IMR-90 (cell line): ENCODE data around the gene TTC27. TPM values are rescaled to one million over a fixed set of nuclear protein-coding genes. Genes with fewer than 3 reads are reported as not detected.

Experiments used
- ATAC-seq: fragments of 200-7000 bp; cut with Tn5 transposase; 2 replicates; pipeline ENCODE4 v1.9.1; 2020; ENCODE audit warnings: low read depth, mild to moderate bottlenecking, moderate library complexity
- BruUV-seq: library from RNA; stranded (reverse); fragments of 400-500 nt; replicated peaks from 2 replicates; lab custom pipeline; 2021; lab: Mats Ljungman, UMichigan
- CTCF ChIA-PET: fragments of 300-600 bp; formaldehyde crosslinking; extraction: SDS; loops from one replicate; lab custom pipeline; 2021; ENCODE audit warnings: antibody characterized with exemption; lab: Yijun Ruan, JAX
- POLR2A ChIA-PET: fragments of 300-600 bp; sonication (Branson Sonifier 250); formaldehyde crosslinking; loops from one replicate; lab custom pipeline; 2022; ENCODE audit warnings: antibody characterized with exemption; ENCODE audit not compliant: unreplicated experiment; lab: Charles Lee
- DNase-seq: peaks from one replicate; pipeline ENCODE4 v3.0.0; 2013
- H2AFZ ChIP-seq: replicated peaks from 2 replicates; pipeline ENCODE3; 2013; ENCODE audit warnings: low read length, mild to moderate bottlenecking; ENCODE audit not compliant: poor library complexity
- H2AK5ac ChIP-seq: 2 replicates; pipeline ENCODE4 v1.6.1; 2013; ENCODE audit warnings: low read depth, low read length, inconsistent platforms
- H2AK9ac ChIP-seq: replicated peaks from 2 replicates; pipeline ENCODE3; 2013; ENCODE audit warnings: mild to moderate bottlenecking, low read depth, low read length, moderate library complexity; ENCODE audit not compliant: poor library complexity
- H2BK120ac ChIP-seq: 2 replicates; pipeline ENCODE4 v1.6.1; 2013; ENCODE audit warnings: low read depth, low read length, inconsistent platforms
- H2BK15ac ChIP-seq: 3 replicates; pipeline ENCODE4 v1.6.1; 2013; ENCODE audit warnings: low read depth, low read length, inconsistent platforms
- H2BK20ac ChIP-seq: 2 replicates; pipeline ENCODE4 v1.6.1; 2013; ENCODE audit warnings: low read depth, mild to moderate bottlenecking, inconsistent platforms, low read length, moderate library complexity
- H2BK5ac ChIP-seq: 2 replicates; pipeline ENCODE4 v1.6.1; 2013; ENCODE audit warnings: mild to moderate bottlenecking, low read depth, low read length, inconsistent platforms; ENCODE audit not compliant: poor library complexity, severe bottlenecking
- H3K14ac ChIP-seq: replicated peaks from 2 replicates; pipeline ENCODE4 v1.6.1; 2013; ENCODE audit warnings: low read depth, low read length, inconsistent platforms
- H3K18ac ChIP-seq: 2 replicates; pipeline ENCODE4 v1.6.1; 2013; ENCODE audit warnings: low read depth, low read length, control low read depth
- H3K23ac ChIP-seq: 2 replicates; pipeline ENCODE4 v1.6.1; 2013; ENCODE audit warnings: low read depth, low read length, inconsistent platforms
- H3K27ac ChIP-seq: 2 replicates; pipeline ENCODE4 v1.5.1; 2013; ENCODE audit warnings: mild to moderate bottlenecking, control low read depth, low read length; ENCODE audit not compliant: insufficient read depth
- H3K27me3 ChIP-seq: 2 replicates; pipeline ENCODE4 v1.6.1; 2013; ENCODE audit warnings: low read length; ENCODE audit not compliant: control insufficient read depth, insufficient read depth
- H3K36me3 ChIP-seq: 2 replicates; pipeline ENCODE4 v1.6.1; 2013; ENCODE audit warnings: low read length, mixed read lengths; ENCODE audit not compliant: control insufficient read depth, insufficient read depth
- H3K4ac ChIP-seq: 2 replicates; pipeline ENCODE4 v1.6.1; 2013; ENCODE audit warnings: low read depth, low read length, inconsistent platforms
- H3K4me1 ChIP-seq: 2 replicates; pipeline ENCODE4 v1.6.1; 2013; ENCODE audit warnings: low read length, mixed read lengths; ENCODE audit not compliant: control insufficient read depth, insufficient read depth
- H3K4me2 ChIP-seq: 2 replicates; pipeline ENCODE4 v1.6.1; 2013; ENCODE audit warnings: low read depth, mild to moderate bottlenecking, control low read depth, low read length, moderate library complexity
- H3K4me3 ChIP-seq: 2 replicates; pipeline ENCODE4 v1.5.1; 2013; ENCODE audit warnings: low read depth, mild to moderate bottlenecking, control low read depth, low read length, moderate library complexity; ENCODE audit not compliant: insufficient read depth
- H3K56ac ChIP-seq: 2 replicates; pipeline ENCODE4 v1.6.1; 2013; ENCODE audit warnings: low read length, inconsistent platforms; ENCODE audit not compliant: insufficient read depth; ENCODE audit errors: extremely low read depth
- H3K79me1 ChIP-seq, 2 experiments: 2 replicates each; pipeline ENCODE4 v1.6.1; 2013; ENCODE audit warnings: low read length in 2 of 2, inconsistent platforms in 1 of 2, low read depth in 1 of 2
- H3K9ac ChIP-seq: 2 replicates; pipeline ENCODE4 v1.6.1; 2013; ENCODE audit warnings: low read depth, low read length, control low read depth
- H3K9me1 ChIP-seq: 2 replicates; pipeline ENCODE4 v1.6.1; 2013; ENCODE audit warnings: low read length, inconsistent platforms; ENCODE audit not compliant: insufficient read depth
- H3K9me3 ChIP-seq: 2 replicates; pipeline ENCODE4 v1.6.1; 2013; ENCODE audit warnings: low read length; ENCODE audit not compliant: control insufficient read depth, insufficient read depth
- H4K20me1 ChIP-seq: 2 replicates; pipeline ENCODE4 v1.6.1; 2013; ENCODE audit warnings: low read length, inconsistent platforms; ENCODE audit not compliant: insufficient read depth
- H4K5ac ChIP-seq: 2 replicates; pipeline ENCODE4 v1.6.1; 2013; ENCODE audit warnings: mild to moderate bottlenecking, low read depth, low read length, control low read depth
- H4K8ac ChIP-seq, 2 experiments: 2 replicates each; pipeline ENCODE4 v1.6.1; 2013; ENCODE audit warnings: low read depth in 2 of 2, low read length in 2 of 2, control low read depth in 1 of 2, inconsistent platforms in 1 of 2
- H4K91ac ChIP-seq: 2 replicates; pipeline ENCODE4 v1.6.1; 2013; ENCODE audit warnings: low read depth, low read length, inconsistent platforms; ENCODE audit not compliant: insufficient read depth
- BHLHE40 ChIP-seq: fragments of 150-350 bp; IDR thresholded peaks from 2 replicates; pipeline ENCODE4 v1.6.1; 2016; ENCODE audit warnings: mild to moderate bottlenecking, low read depth, low read length
- CHD1 ChIP-seq: IDR thresholded peaks from 2 replicates; pipeline ENCODE4 v1.6.1; 2012; ENCODE audit warnings: low read depth, low read length, improper control_type of control experiment
- CTCF ChIP-seq: conservative IDR thresholded peaks from 2 replicates; pipeline ENCODE4 v1.5.1; 2012; ENCODE audit warnings: mild to moderate bottlenecking, low read depth, low read length, improper control_type of control experiment
- ELK1 ChIP-seq: fragments of 150-350 bp; IDR thresholded peaks from 2 replicates; pipeline ENCODE4 v1.6.1; 2016; ENCODE audit warnings: low read depth, mild to moderate bottlenecking, low read length, moderate library complexity, borderline replicate concordance
- FOS ChIP-seq: fragments of 150-350 bp; IDR thresholded peaks from 2 replicates; pipeline ENCODE4 v1.6.1; 2016; ENCODE audit warnings: low read depth, low read length
- MAFK ChIP-seq: IDR thresholded peaks from 2 replicates; pipeline ENCODE4 v1.6.1; 2012; ENCODE audit warnings: low read depth, low read length, improper control_type of control experiment
- MAZ ChIP-seq: IDR thresholded peaks from 2 replicates; pipeline ENCODE4 v1.6.1; 2012; ENCODE audit warnings: low read depth, mild to moderate bottlenecking, low read length, improper control_type of control experiment, moderate library complexity, borderline replicate concordance
- MXI1 ChIP-seq: IDR thresholded peaks from 2 replicates; pipeline ENCODE4 v1.6.1; 2012; ENCODE audit warnings: low read depth, mild to moderate bottlenecking, low read length, moderate library complexity, borderline replicate concordance
- NFE2L2 ChIP-seq: fragments of 150-350 bp; IDR thresholded peaks from 2 replicates; pipeline ENCODE4 v1.6.1; 2016; ENCODE audit warnings: low read depth, mild to moderate bottlenecking, low read length
- RAD21 ChIP-seq: IDR thresholded peaks from 2 replicates; pipeline ENCODE4 v1.6.1; 2012; ENCODE audit warnings: low read length, improper control_type of control experiment
- RCOR1 ChIP-seq: IDR thresholded peaks from 2 replicates; pipeline ENCODE4 v1.6.1; 2012; ENCODE audit warnings: mild to moderate bottlenecking, low read length, improper control_type of control experiment; ENCODE audit not compliant: insufficient replicate concordance
- RFX5 ChIP-seq: IDR thresholded peaks from 2 replicates; pipeline ENCODE4 v1.8.0; 2012; ENCODE audit warnings: low read depth, mild to moderate bottlenecking, low read length, moderate library complexity
- USF2 ChIP-seq: fragments of 150-350 bp; IDR thresholded peaks from 2 replicates; pipeline ENCODE4 v1.6.1; 2017; ENCODE audit warnings: mild to moderate bottlenecking, antibody characterized with exemption, low read length, low read depth
- WGBS, 2 experiments: methylation state at CpG; one replicate each; pipeline versions ENCODE4 v1.1.5 to v1.1.7; 2013; ENCODE audit warnings: missing lambda C conversion rate in 2 of 2; ENCODE audit not compliant: insufficient read length in 1 of 2; ENCODE audit errors: extremely low coverage in 2 of 2; 5-methylcytosine and 5-hydroxymethylcytosine counted together
- dilution Hi-C: fragments of 300-500 bp; cut with HindIII; formaldehyde crosslinking; loops from one replicate; pipeline ENCODE4 v1.14.3; 2018; ENCODE audit warnings: low sequenced_read_pairs; ENCODE audit not compliant: unreplicated experiment
- in situ Hi-C: fragments of 300-500 bp; cut with MboI; formaldehyde crosslinking; loops from 3 replicates; pipeline ENCODE4 v1.14.3; 2019; ENCODE audit warnings: low sequenced_read_pairs, inconsistent platforms, mixed read lengths
- intact Hi-C: fragments of 100-400 bp; cut with micrococcal nuclease; formaldehyde crosslinking; loops from 2 replicates; pipeline ENCODE4 v1.10.0; 2022
- polyA plus RNA-seq, 3 experiments: library from polyadenylated mRNA; depleted of rRNA; stranded (reverse); fragments of >200 nt; gene quantifications; 2 replicates each; pipeline ENCODE4 v1.2.3, GENCODE V29; 2012; ENCODE audit warnings: low replicate concordance in 1 of 3
- total RNA-seq: library from RNA; depleted of rRNA; stranded (reverse); fragments of >200 nt; gene quantifications from 2 replicates; pipeline ENCODE4 v1.2.3, GENCODE V29; 2012

TTC27 gene
- total and polyA plus RNA-seq, 2 of the 4 experiments (the other 2 are of a cell fraction), result 12.7 to 30.5 TPM

GRCh38 chr2:32852856-32853255, 225.0 kb downstream of the TTC27 start:
- in situ Hi-C loops (no loop called here), dilution Hi-C loops (no loop called here), intact Hi-C loops (no loop called here)
- Histone ChIP-seq H3K9ac (no peak overlapping the region), H2BK20ac (peak overlapping the region; percentile 8; the same call in 1 of the 2 replicates), H3K4me3 (no peak overlapping the region), H4K8ac (peak overlapping the region in 1 of 2 experiments; percentile 38; a peak in 1 of 4 replicates), H2AK9ac (no peak overlapping the region), H3K27ac (no peak overlapping the region), H3K56ac (no peak overlapping the region), H3K4ac (peak overlapping the region; percentile 80), H3K18ac (peak overlapping the region; percentile 78), H4K91ac (peak overlapping the region; percentile 65), H3K14ac (peak overlapping the region; percentile 19; the same call in 1 of the 2 replicates), H3K4me2 (no peak overlapping the region), H2BK15ac (peak overlapping the region; percentile 9; the same call in 1 of the 3 replicates), H3K9me3 (no peaks in the 10 kb centered on the region), H3K4me1 (peaks cover 16% of the 10 kb centered on the region), H4K5ac (peak overlapping the region; percentile 74), H3K23ac (no peak overlapping the region), H4K20me1 (no peaks in the 10 kb centered on the region), H2BK120ac (no peak overlapping the region; the same call in 1 of the 2 replicates), H2AFZ (no peak overlapping the region), H3K27me3 (no peaks in the 10 kb centered on the region), H3K9me1 (peaks cover 4% of the 10 kb centered on the region; the same call in 1 of the 2 replicates), H3K79me1 (no peaks in the 10 kb centered on the region), H2AK5ac (peak overlapping the region; percentile 31; the same call in 1 of the 2 replicates), H3K36me3 (no peaks in the 10 kb centered on the region), H2BK5ac (no peak overlapping the region)
- ChIA-PET CTCF (no interaction called here), POLR2A (no interaction called here)
- TF ChIP-seq RAD21 (no peak), ELK1 (no peak), USF2 (no peak), MXI1 (no peak), BHLHE40 (no peak), FOS (no peak), MAFK (no peak), RFX5 (no peak), MAZ (no peak), CHD1 (no peak), CTCF (no peak), RCOR1 (no peak), NFE2L2 (no peak)
- DNase-seq (no peak), ATAC-seq (no peak)
- WGBS, 2 experiments, result 83% methylated on average over 3 of the region's 5 CpGs; no CpG with 5 or more reads in 1 of the 2 experiments
- no TSS peak for BruUV-seq
